ENCODE data around the gene ANKRD39. TPM values are rescaled to one million over a fixed set of nuclear protein-coding genes. Genes with fewer than 3 reads are reported as not detected.

The ANKRD39 gene
- total and polyA plus RNA-seq, 9 of the 15 experiments (the other 6 are each of a cell fraction or from before 2014, with no cell fraction given) = 8.2 to 33.1 (median 23.8) TPM

DNA sequence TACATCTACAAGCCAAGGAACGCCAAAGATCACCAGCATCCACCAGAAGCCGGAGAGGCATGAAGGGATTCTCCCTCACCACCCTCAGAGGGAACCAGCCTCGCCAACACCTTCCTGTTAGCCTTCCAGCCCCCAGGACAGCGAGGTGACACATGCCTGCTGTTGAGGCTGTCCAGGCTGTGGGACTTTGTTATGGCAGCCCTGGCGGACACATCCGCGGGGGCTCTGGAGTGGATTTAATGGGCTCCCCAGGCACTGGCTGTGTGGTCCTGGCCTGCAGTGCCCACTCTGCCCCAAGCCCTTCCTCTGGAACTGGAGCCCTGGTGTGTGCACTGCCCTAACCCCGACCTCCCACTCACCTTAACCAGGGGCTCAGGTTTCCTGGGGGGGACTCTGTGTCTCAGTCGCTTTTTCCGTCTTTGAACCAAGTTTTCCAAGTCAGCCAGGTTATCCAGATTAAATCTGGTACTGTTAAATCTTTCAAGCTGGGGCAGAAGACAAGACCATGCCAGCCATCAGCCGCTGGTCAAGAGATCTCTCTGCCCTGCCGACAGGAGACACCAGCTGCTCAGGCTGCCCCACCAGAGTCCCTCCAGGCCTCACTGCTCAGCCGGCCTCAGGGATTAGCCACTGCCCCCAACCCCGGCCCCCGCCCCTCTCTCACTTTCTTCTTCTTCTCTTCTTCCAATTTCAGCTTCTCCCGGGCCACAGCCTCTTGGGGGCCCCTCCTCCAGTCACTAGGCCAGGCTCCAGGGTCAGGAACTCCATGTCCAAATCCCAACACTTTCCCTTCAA lies 15.9 kb downstream of the ANKRD39 start:
- Histone ChIP-seq H3K9me1 (ENCODE audit: control insufficient read depth, insufficient read depth, low read length) (peaks cover 3% of the 10 kb centered on the region), H3K27ac (ENCODE audit: extremely low read depth, low read depth, low read length) (no peak overlapping the region), H3K9me3 (replicated peaks; ENCODE audit: control insufficient read depth, insufficient read depth, low read depth, low read length) (no peaks in the 10 kb centered on the region), H3K4me1 (replicated peaks in 1 of 2; ENCODE audit: control insufficient read depth in 2 of 2, insufficient read depth in 2 of 2, low read length in 2 of 2) (peaks cover 8 to 33% of the 10 kb centered on the region in 2 experiments; a peak in 4 of 5 replicates), H3K9ac (ENCODE audit: insufficient read depth in 1 of 2, low read depth in 2 of 2, low read length in 2 of 2) (no peak overlapping the region), H4K20me1 (replicated peaks; ENCODE audit: control insufficient read depth, insufficient read depth, low read length) (no peaks in the 10 kb centered on the region), H3K4me2 (ENCODE audit: insufficient read depth, low read length) (no peak overlapping the region), H3K36me3 (ENCODE audit: control insufficient read depth, insufficient read depth, low read length) (peaks cover 45% of the 10 kb centered on the region; the same call in 2 of the 3 replicates), H2AFZ (ENCODE audit: low read depth, low read length) (no peak overlapping the region), H3K79me2 (ENCODE audit: control insufficient read depth, insufficient read depth, low read length) (no peaks in the 10 kb centered on the region), H3K27me3 (ENCODE audit: control insufficient read depth in 2 of 2, insufficient read depth in 2 of 2, low read length in 2 of 2) (no peaks in the 10 kb centered on the region), H3K4me3 (no peak overlapping the region)
- POLR2A ChIA-PET = interaction anchor here (0.8 to 1.7 kb wide), 6 partner anchors 8 to 80 kb away, joined by 3 to 9 read pairs (median 6); partner anchors contain the start of gene ANKRD39
- ATAC-seq (no peak), DNase-seq (ENCODE audit: extremely low read depth in 1 of 4, low spot score in 3 of 4) (no peak), FAIRE-seq (no peak)
- in situ Hi-C loops (cut with MboI) = no loop called here
- WGBS (ENCODE audit: insufficient coverage, low coverage, missing lambda C conversion rate) = 89% methylated on average over 13 of the region's 16 CpGs
- intact Hi-C loops (cut with micrococcal nuclease) = no loop called here
- TF ChIP-seq, protein P1, sequence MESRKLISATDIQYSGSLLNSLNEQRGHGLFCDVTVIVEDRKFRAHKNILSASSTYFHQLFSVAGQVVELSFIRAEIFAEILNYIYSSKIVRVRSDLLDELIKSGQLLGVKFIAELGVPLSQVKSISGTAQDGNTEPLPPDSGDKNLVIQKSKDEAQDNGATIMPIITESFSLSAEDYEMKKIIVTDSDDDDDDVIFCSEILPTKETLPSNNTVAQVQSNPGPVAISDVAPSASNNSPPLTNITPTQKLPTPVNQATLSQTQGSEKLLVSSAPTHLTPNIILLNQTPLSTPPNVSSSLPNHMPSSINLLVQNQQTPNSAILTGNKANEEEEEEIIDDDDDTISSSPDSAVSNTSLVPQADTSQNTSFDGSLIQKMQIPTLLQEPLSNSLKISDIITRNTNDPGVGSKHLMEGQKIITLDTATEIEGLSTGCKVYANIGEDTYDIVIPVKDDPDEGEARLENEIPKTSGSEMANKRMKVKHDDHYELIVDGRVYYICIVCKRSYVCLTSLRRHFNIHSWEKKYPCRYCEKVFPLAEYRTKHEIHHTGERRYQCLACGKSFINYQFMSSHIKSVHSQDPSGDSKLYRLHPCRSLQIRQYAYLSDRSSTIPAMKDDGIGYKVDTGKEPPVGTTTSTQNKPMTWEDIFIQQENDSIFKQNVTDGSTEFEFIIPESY (CRISPR knock-in tag; IDR thresholded peaks at IDR 0.05) = peak; percentile 61
- TF ChIP-seq POLR2G (IDR thresholded peaks at IDR 0.05; ENCODE audit: low read depth, low read length) (peak; percentile 66), NONO (IDR thresholded peaks at IDR 0.05; ENCODE audit: low read depth in 2 of 2, low read length in 1 of 2) (no peak)
- CTCF ChIA-PET (ENCODE audit: low intra/inter-chr PET ratio) = no interaction called here
- BruUV-seq (replicated peaks) = no TSS peak

All from K562 (cell line).